Glomerular endothelial cell (primary cell): ENCODE data around the gene CBFA2T3. TPM values are rescaled to one million over a fixed set of nuclear protein-coding genes. Genes with fewer than 3 reads are reported as not detected.

ENCODE experiments used
- DNase-seq: peaks from one replicate; pipeline ENCODE4 v3.0.0-alpha.2; 2011; ENCODE audit warnings: low read depth, low spot score; ENCODE audit errors: extremely low read depth
- total RNA-seq: library from RNA; depleted of rRNA; stranded (reverse); fragments of >200 nt; gene quantifications from 2 replicates; pipeline ENCODE4 v1.2.3, GENCODE V29; 2015

The CBFA2T3 gene
- total RNA-seq, 1 donor from 2014 or later, result 0.23 TPM

GRCh38 chr16:88848557-88848956, 128.4 kb downstream of the CBFA2T3 start:
- no peak for DNase-seq

GRCh38 chr16:88847654-88848053, 129.4 kb downstream of the CBFA2T3 start:
- no peak for DNase-seq

GRCh38 chr16:88846088-88846487, 130.9 kb downstream of the CBFA2T3 start:
- DNase-seq, result no peak

GRCh38 chr16:88844419-88845036, 132.5 kb downstream of the CBFA2T3 start:
- no peak for DNase-seq

- DNase-seq, result no peak
Measured at GRCh38 chr16:88843256-88843655, 133.8 kb downstream of the CBFA2T3 start.

GRCh38 chr16:88842806-88843205, 134.2 kb downstream of the CBFA2T3 start:
- no peak for DNase-seq

- no peak for DNase-seq
Measured at GRCh38 chr16:88842308-88842756, 134.7 kb downstream of the CBFA2T3 start.

- DNase-seq, result no peak
Measured at GRCh38 chr16:88841521-88842307, 135.3 kb downstream of the CBFA2T3 start.

- DNase-seq, result no peak
Measured at GRCh38 chr16:88840600-88841215, 136.3 kb downstream of the CBFA2T3 start.

GRCh38 chr16:88839745-88840599, 137.0 kb downstream of the CBFA2T3 start:
- DNase-seq, result no peak

GRCh38 chr16:88839026-88839529, 137.9 kb downstream of the CBFA2T3 start:
- DNase-seq, result no peak

- no peak for DNase-seq
Measured at GRCh38 chr16:88838566-88838965, 138.4 kb downstream of the CBFA2T3 start.

GRCh38 chr16:88837806-88838205, 139.2 kb downstream of the CBFA2T3 start:
- no peak for DNase-seq

- DNase-seq, result no peak
Measured at GRCh38 chr16:88836791-88837190, 140.2 kb downstream of the CBFA2T3 start.

GRCh38 chr16:88835818-88836217, 141.2 kb downstream of the CBFA2T3 start:
- no peak for DNase-seq

- no peak for DNase-seq
Measured at GRCh38 chr16:88835383-88835782, 141.6 kb downstream of the CBFA2T3 start.

- no peak for DNase-seq
Measured at GRCh38 chr16:88834670-88835069, 142.3 kb downstream of the CBFA2T3 start.

GRCh38 chr16:88833086-88833485, 143.9 kb downstream of the CBFA2T3 start:
- no peak for DNase-seq

GRCh38 chr16:88831838-88832237, 145.2 kb downstream of the CBFA2T3 start:
- DNase-seq, result no peak

GRCh38 chr16:88830783-88831182, 146.2 kb downstream of the CBFA2T3 start:
- no peak for DNase-seq

GRCh38 chr16:88830258-88830657, 146.7 kb downstream of the CBFA2T3 start:
- no peak for DNase-seq
